GM23338 (cell line): ENCODE results near the gene CNTN1. TPM values are rescaled to one million over a fixed set of nuclear protein-coding genes. Genes with fewer than 3 reads are reported as not detected.

Source experiments
- ATAC-seq: fragments of 200-7000 bp; cut with Tn5 transposase; 3 replicates; pipeline ENCODE4 v1.9.1; 2020
- DNase-seq: peaks from one replicate; pipeline ENCODE4 v3.0.0-alpha.2; 2015; ENCODE audit warnings: low spot score
- H2AFZ ChIP-seq: fragments of 200-600 bp; sonication (generic); 2 replicates; pipeline ENCODE4 v1.8.0; 2016; ENCODE audit warnings: antibody characterized with exemption, mild to moderate bottlenecking, moderate library complexity
- H3F3A ChIP-seq: fragments of 200-600 bp; sonication (generic); replicated peaks from 2 replicates; pipeline ENCODE4 v1.8.0; 2017; ENCODE audit warnings: antibody characterized with exemption, mixed run types, low read depth
- H3K27ac ChIP-seq: fragments of 200-600 bp; sonication (generic); 2 replicates; pipeline ENCODE4 v1.6.1; 2016; ENCODE audit warnings: low read depth
- H3K27me3 ChIP-seq: fragments of 200-600 bp; sonication (generic); 2 replicates; pipeline ENCODE4 v1.8.0; 2016; ENCODE audit warnings: mild to moderate bottlenecking, mixed run types, moderate library complexity; ENCODE audit not compliant: insufficient read depth
- H3K36me3 ChIP-seq: fragments of 200-600 bp; sonication (generic); 2 replicates; pipeline ENCODE4 v1.8.0; 2016; ENCODE audit warnings: mild to moderate bottlenecking; ENCODE audit not compliant: insufficient read depth
- H3K4me1 ChIP-seq: fragments of 200-600 bp; sonication (generic); 2 replicates; pipeline ENCODE4 v1.8.0; 2016; ENCODE audit warnings: mild to moderate bottlenecking, moderate library complexity; ENCODE audit not compliant: insufficient read depth
- H3K4me2 ChIP-seq: fragments of 200-600 bp; sonication (generic); 2 replicates; pipeline ENCODE4 v1.7.1; 2017; ENCODE audit warnings: mixed run types
- H3K4me3 ChIP-seq: fragments of 200-600 bp; sonication (generic); 2 replicates; pipeline ENCODE4 v1.6.1; 2016; ENCODE audit warnings: mixed run types
- H3K79me2 ChIP-seq: fragments of 200-600 bp; sonication (generic); replicated peaks from 2 replicates; pipeline ENCODE4 v1.8.0; 2017; ENCODE audit warnings: mild to moderate bottlenecking; ENCODE audit not compliant: insufficient read depth
- H3K9me2 ChIP-seq: fragments of 200-600 bp; sonication (generic); 2 replicates; pipeline ENCODE4 v1.8.0; 2017; ENCODE audit not compliant: insufficient read depth
- H4K20me1 ChIP-seq: fragments of 200-600 bp; sonication (generic); replicated peaks from 2 replicates; pipeline ENCODE4 v1.8.0; 2017; ENCODE audit warnings: mild to moderate bottlenecking; ENCODE audit not compliant: insufficient read depth
- H3K27ac Mint-ChIP-seq: 2 replicates; pipeline ENCODE4 v1.8.0; 2020; ENCODE audit warnings: inconsistent platforms, mild to moderate bottlenecking, moderate library complexity, mixed read lengths
- H3K27me3 Mint-ChIP-seq: 3 replicates; pipeline ENCODE4 v1.8.0; 2022; ENCODE audit warnings: low read depth, mild to moderate bottlenecking, moderate library complexity, mixed read lengths, inconsistent platforms; ENCODE audit not compliant: insufficient read depth, poor library complexity
- H3K36me3 Mint-ChIP-seq: 3 replicates; pipeline ENCODE4 v1.8.0; 2021; ENCODE audit warnings: low read depth, mild to moderate bottlenecking, inconsistent platforms, moderate library complexity, mixed read lengths
- H3K4me1 Mint-ChIP-seq: 3 replicates; pipeline ENCODE4 v1.8.0; 2020; ENCODE audit warnings: mild to moderate bottlenecking, inconsistent platforms, mixed read lengths
- H3K4me3 Mint-ChIP-seq: 3 replicates; pipeline ENCODE4 v1.8.0; 2021; ENCODE audit warnings: moderate library complexity, mild to moderate bottlenecking, inconsistent platforms, mixed read lengths
- H3K9me3 Mint-ChIP-seq: 3 replicates; pipeline ENCODE4 v1.8.0; 2020; ENCODE audit warnings: moderate library complexity, mild to moderate bottlenecking, inconsistent platforms, mixed read lengths
- CREB1 ChIP-seq: fragments of 250-450 bp; sonication (Bioruptor Pico); IDR thresholded peaks from 2 replicates; pipeline ENCODE4 v1.5.0; 2020; ENCODE audit warnings: low read depth, mild to moderate bottlenecking, moderate library complexity
- ETS1 ChIP-seq: IDR thresholded peaks from 2 replicates; pipeline ENCODE4 v1.6.1; 2016; ENCODE audit warnings: antibody characterized with exemption
- EZH2 ChIP-seq: fragments of 200-600 bp; sonication (generic); IDR thresholded peaks from one replicate; pipeline ENCODE4 v1.8.0; 2017; ENCODE audit warnings: antibody characterized with exemption, mild to moderate bottlenecking, low read depth; ENCODE audit not compliant: unreplicated experiment
- EZH2phosphoT487 ChIP-seq: fragments of 200-600 bp; sonication (generic); IDR thresholded peaks from one replicate; pipeline ENCODE4 v1.8.1; 2018; ENCODE audit warnings: antibody characterized with exemption; ENCODE audit not compliant: unreplicated experiment
- JUNB ChIP-seq: IDR thresholded peaks from one replicate; pipeline ENCODE4 v1.6.1; 2016; ENCODE audit warnings: antibody characterized with exemption; ENCODE audit not compliant: unreplicated experiment
- NANOG ChIP-seq: IDR thresholded peaks from 2 replicates; pipeline ENCODE4 v1.6.1; 2016; ENCODE audit warnings: antibody characterized with exemption, borderline replicate concordance
- POLR2AphosphoS5 ChIP-seq: IDR thresholded peaks from 2 replicates; pipeline ENCODE4 v1.6.1; 2016; ENCODE audit warnings: antibody characterized with exemption, low read depth
- STAT1 ChIP-seq: IDR thresholded peaks from one replicate; pipeline ENCODE4 v1.6.1; 2016; ENCODE audit warnings: antibody characterized with exemption; ENCODE audit not compliant: unreplicated experiment
- ZNF114 ChIP-seq: fragments of 250-450 bp; sonication (Bioruptor Pico); IDR thresholded peaks from 2 replicates; pipeline ENCODE4 v1.5.0; 2020; ENCODE audit warnings: mild to moderate bottlenecking, moderate library complexity
- ZNF331 ChIP-seq: fragments of 250-450 bp; sonication (Bioruptor Pico); IDR thresholded peaks from 2 replicates; pipeline ENCODE4 v1.5.0; 2020; ENCODE audit warnings: low read depth, mild to moderate bottlenecking, moderate library complexity
- polyA plus RNA-seq: library from polyadenylated mRNA; unstranded; fragments of >200 nt; fragmentation: Nextera tagmentation; extraction: Ambion mirVana; gene quantifications from 2 replicates; pipeline ENCODE4 v1.2.1, GENCODE V29; 2016
- total RNA-seq: library from RNA; depleted of rRNA; stranded (reverse); fragments of >200 nt; shearing (Covaris generic); gene quantifications from 2 replicates; pipeline ENCODE4 v1.2.3, GENCODE V29; 2014
- TF ChIP-seq, protein P1 (sequence below): fragments of 250-450 bp; sonication (Bioruptor Pico); IDR thresholded peaks from 2 replicates; pipeline ENCODE4 v1.5.0; 2020; ENCODE audit warnings: mild to moderate bottlenecking, moderate library complexity
- TF ChIP-seq, protein P2 (sequence below): IDR thresholded peaks from one replicate; pipeline ENCODE4 v1.6.1; 2018; ENCODE audit warnings: antibody characterized with exemption; ENCODE audit not compliant: unreplicated experiment
- TF ChIP-seq, protein P3 (sequence below), 2 experiments: fragments of 200-600 bp in 1 of 2; sonication (generic) in 1 of 2; conservative IDR thresholded peaks; 2 replicates each; pipeline versions ENCODE4 v1.5.1 to v1.6.1; 2016 to 2017; ENCODE audit warnings: antibody characterized with exemption in 2 of 2, low read depth in 2 of 2, mild to moderate bottlenecking in 2 of 2, moderate library complexity in 1 of 2

The CNTN1 gene
- total and polyA plus RNA-seq, 2 experiments from 2014 or later, result 5.0 to 27.0 TPM

- Mint-ChIP-seq H3K27ac (no peak overlapping the region), H3K36me3 (peaks cover 18% of the 10 kb centered on the region), H3K4me3 (no peak overlapping the region), H3K27me3 (no peaks in the 10 kb centered on the region), H3K9me3 (peaks cover 35% of the 10 kb centered on the region), H3K4me1 (peaks cover 19% of the 10 kb centered on the region)
- Histone ChIP-seq H4K20me1 (no peaks in the 10 kb centered on the region), H3K27me3 (no peaks in the 10 kb centered on the region), H3K79me2 (no peaks in the 10 kb centered on the region), H3K36me3 (peaks cover 10% of the 10 kb centered on the region; the same call in 1 of the 2 replicates), H2AFZ (0 out of 2 replicates have a peak overlapping the region, but pooled peaks have one; percentile 49), H3K4me3 (no peak overlapping the region), H3K9me2 (no peaks in the 10 kb centered on the region), H3F3A (no peaks in the 10 kb centered on the region), H3K27ac (no peak overlapping the region), H3K4me1 (peaks cover 21% of the 10 kb centered on the region), H3K4me2 (no peak overlapping the region)
- no peak for DNase-seq
- ATAC-seq, result no peak
- no peak for TF ChIP-seq CREB1 (CRISPR knock-in tag)
- TF ChIP-seq, protein P1, sequence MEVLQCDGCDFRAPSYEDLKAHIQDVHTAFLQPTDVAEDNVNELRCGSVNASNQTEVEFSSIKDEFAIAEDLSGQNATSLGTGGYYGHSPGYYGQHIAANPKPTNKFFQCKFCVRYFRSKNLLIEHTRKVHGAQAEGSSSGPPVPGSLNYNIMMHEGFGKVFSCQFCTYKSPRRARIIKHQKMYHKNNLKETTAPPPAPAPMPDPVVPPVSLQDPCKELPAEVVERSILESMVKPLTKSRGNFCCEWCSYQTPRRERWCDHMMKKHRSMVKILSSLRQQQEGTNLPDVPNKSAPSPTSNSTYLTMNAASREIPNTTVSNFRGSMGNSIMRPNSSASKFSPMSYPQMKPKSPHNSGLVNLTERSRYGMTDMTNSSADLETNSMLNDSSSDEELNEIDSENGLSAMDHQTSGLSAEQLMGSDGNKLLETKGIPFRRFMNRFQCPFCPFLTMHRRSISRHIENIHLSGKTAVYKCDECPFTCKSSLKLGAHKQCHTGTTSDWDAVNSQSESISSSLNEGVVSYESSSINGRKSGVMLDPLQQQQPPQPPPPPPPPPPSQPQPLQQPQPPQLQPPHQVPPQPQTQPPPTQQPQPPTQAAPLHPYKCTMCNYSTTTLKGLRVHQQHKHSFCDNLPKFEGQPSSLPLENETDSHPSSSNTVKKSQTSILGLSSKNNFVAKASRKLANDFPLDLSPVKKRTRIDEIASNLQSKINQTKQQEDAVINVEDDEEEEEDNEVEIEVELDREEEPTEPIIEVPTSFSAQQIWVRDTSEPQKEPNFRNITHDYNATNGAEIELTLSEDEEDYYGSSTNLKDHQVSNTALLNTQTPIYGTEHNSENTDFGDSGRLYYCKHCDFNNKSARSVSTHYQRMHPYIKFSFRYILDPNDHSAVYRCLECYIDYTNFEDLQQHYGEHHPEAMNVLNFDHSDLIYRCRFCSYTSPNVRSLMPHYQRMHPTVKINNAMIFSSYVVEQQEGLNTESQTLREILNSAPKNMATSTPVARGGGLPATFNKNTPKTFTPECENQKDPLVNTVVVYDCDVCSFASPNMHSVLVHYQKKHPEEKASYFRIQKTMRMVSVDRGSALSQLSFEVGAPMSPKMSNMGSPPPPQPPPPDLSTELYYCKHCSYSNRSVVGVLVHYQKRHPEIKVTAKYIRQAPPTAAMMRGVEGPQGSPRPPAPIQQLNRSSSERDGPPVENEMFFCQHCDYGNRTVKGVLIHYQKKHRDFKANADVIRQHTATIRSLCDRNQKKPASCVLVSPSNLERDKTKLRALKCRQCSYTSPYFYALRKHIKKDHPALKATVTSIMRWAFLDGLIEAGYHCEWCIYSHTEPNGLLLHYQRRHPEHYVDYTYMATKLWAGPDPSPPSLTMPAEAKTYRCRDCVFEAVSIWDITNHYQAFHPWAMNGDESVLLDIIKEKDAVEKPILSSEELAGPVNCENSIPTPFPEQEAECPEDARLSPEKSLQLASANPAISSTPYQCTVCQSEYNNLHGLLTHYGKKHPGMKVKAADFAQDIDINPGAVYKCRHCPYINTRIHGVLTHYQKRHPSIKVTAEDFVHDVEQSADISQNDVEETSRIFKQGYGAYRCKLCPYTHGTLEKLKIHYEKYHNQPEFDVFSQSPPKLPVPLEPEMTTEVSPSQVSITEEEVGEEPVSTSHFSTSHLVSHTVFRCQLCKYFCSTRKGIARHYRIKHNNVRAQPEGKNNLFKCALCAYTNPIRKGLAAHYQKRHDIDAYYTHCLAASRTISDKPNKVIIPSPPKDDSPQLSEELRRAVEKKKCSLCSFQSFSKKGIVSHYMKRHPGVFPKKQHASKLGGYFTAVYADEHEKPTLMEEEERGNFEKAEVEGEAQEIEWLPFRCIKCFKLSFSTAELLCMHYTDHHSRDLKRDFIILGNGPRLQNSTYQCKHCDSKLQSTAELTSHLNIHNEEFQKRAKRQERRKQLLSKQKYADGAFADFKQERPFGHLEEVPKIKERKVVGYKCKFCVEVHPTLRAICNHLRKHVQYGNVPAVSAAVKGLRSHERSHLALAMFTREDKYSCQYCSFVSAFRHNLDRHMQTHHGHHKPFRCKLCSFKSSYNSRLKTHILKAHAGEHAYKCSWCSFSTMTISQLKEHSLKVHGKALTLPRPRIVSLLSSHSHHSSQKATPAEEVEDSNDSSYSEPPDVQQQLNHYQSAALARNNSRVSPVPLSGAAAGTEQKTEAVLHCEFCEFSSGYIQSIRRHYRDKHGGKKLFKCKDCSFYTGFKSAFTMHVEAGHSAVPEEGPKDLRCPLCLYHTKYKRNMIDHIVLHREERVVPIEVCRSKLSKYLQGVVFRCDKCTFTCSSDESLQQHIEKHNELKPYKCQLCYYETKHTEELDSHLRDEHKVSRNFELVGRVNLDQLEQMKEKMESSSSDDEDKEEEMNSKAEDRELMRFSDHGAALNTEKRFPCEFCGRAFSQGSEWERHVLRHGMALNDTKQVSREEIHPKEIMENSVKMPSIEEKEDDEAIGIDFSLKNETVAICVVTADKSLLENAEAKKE (CRISPR knock-in tag), result no peak
- TF ChIP-seq, protein P2, sequence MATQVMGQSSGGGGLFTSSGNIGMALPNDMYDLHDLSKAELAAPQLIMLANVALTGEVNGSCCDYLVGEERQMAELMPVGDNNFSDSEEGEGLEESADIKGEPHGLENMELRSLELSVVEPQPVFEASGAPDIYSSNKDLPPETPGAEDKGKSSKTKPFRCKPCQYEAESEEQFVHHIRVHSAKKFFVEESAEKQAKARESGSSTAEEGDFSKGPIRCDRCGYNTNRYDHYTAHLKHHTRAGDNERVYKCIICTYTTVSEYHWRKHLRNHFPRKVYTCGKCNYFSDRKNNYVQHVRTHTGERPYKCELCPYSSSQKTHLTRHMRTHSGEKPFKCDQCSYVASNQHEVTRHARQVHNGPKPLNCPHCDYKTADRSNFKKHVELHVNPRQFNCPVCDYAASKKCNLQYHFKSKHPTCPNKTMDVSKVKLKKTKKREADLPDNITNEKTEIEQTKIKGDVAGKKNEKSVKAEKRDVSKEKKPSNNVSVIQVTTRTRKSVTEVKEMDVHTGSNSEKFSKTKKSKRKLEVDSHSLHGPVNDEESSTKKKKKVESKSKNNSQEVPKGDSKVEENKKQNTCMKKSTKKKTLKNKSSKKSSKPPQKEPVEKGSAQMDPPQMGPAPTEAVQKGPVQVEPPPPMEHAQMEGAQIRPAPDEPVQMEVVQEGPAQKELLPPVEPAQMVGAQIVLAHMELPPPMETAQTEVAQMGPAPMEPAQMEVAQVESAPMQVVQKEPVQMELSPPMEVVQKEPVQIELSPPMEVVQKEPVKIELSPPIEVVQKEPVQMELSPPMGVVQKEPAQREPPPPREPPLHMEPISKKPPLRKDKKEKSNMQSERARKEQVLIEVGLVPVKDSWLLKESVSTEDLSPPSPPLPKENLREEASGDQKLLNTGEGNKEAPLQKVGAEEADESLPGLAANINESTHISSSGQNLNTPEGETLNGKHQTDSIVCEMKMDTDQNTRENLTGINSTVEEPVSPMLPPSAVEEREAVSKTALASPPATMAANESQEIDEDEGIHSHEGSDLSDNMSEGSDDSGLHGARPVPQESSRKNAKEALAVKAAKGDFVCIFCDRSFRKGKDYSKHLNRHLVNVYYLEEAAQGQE, result no peak
- no peak for TF ChIP-seq JUNB
- TF ChIP-seq POLR2AphosphoS5, result no peak
- TF ChIP-seq NANOG, result no peak
- no peak for TF ChIP-seq ZNF114 (CRISPR knock-in tag)
- TF ChIP-seq EZH2, result no peak
- TF ChIP-seq ZNF331 (CRISPR knock-in tag), result no peak
- TF ChIP-seq ETS1, result no peak
- TF ChIP-seq STAT1, result no peak
- no peak for TF ChIP-seq EZH2phosphoT487
- TF ChIP-seq, protein P3, sequence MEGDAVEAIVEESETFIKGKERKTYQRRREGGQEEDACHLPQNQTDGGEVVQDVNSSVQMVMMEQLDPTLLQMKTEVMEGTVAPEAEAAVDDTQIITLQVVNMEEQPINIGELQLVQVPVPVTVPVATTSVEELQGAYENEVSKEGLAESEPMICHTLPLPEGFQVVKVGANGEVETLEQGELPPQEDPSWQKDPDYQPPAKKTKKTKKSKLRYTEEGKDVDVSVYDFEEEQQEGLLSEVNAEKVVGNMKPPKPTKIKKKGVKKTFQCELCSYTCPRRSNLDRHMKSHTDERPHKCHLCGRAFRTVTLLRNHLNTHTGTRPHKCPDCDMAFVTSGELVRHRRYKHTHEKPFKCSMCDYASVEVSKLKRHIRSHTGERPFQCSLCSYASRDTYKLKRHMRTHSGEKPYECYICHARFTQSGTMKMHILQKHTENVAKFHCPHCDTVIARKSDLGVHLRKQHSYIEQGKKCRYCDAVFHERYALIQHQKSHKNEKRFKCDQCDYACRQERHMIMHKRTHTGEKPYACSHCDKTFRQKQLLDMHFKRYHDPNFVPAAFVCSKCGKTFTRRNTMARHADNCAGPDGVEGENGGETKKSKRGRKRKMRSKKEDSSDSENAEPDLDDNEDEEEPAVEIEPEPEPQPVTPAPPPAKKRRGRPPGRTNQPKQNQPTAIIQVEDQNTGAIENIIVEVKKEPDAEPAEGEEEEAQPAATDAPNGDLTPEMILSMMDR (conservative IDR thresholded peaks at IDR 0.05; ENCODE audit: low read depth in 2 of 2), result no peak
Measured at GRCh38 chr12:40644708-40645107, 47.5 kb upstream of the CNTN1 start.
